ENCODE results near the gene RNF5. TPM values are rescaled to one million over a fixed set of nuclear protein-coding genes. Genes with fewer than 3 reads are reported as not detected.

Gene RNF5
- total and polyA plus RNA-seq, 2 of the 4 experiments (the other 2 are of a cell fraction): 18.8 to 41.4 TPM

DNA sequence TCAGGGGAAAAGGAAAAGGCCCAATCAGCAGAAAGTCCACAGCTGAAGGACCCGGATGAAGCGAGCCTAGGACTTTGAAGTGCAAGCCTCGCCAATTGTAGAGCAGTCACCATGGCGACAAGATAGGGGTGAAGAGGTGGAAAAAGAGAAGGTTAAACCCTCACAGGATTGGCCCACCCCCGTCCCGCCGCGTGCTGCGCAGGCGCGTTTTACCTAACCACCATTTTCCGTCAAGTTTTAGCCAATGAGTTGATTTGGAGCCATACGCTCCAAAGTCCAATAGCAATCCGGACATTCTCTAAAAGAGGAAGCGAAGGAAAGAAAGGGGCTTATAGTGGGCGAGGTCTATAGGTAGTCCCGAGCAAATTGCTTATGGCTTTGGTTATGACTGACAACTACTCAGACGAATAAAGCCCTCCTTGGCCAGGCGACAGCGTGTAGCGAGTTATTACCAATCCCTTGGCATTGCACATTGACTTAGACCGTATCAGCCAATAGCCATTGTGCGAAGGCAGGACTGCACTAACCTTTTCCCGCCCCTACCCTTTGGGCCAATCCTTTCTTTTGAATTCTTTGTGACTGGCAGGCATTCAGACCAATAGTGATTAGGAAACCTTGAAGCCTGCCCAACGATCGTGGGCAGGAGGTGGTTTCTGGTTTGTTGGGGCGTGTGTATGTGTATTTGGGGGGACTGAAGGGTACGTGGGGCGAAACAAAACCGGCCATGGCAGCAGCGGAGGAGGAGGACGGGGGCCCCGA lies at the start of gene RNF5 (continued):
- TF ChIP-seq BHLHE40 (IDR thresholded peaks at IDR 0.05; ENCODE audit: low read depth, low read length) (peak; percentile 39; the same call in 1 of the 2 replicates), RFX5 (IDR thresholded peaks at IDR 0.05; ENCODE audit: low read depth, low read length) (no peak), MAFK (IDR thresholded peaks at IDR 0.05; ENCODE audit: low read depth, low read length) (peak; percentile 97)
- TF ChIP-seq, protein P1, sequence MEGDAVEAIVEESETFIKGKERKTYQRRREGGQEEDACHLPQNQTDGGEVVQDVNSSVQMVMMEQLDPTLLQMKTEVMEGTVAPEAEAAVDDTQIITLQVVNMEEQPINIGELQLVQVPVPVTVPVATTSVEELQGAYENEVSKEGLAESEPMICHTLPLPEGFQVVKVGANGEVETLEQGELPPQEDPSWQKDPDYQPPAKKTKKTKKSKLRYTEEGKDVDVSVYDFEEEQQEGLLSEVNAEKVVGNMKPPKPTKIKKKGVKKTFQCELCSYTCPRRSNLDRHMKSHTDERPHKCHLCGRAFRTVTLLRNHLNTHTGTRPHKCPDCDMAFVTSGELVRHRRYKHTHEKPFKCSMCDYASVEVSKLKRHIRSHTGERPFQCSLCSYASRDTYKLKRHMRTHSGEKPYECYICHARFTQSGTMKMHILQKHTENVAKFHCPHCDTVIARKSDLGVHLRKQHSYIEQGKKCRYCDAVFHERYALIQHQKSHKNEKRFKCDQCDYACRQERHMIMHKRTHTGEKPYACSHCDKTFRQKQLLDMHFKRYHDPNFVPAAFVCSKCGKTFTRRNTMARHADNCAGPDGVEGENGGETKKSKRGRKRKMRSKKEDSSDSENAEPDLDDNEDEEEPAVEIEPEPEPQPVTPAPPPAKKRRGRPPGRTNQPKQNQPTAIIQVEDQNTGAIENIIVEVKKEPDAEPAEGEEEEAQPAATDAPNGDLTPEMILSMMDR (conservative IDR thresholded peaks at IDR 0.05; ENCODE audit: low read depth, low read length): no peak

All from IMR-90 (cell line).